Left ventricle myocardium inferior (tissue), 1 donor: ENCODE measurements around the gene OCA2. TPM values are rescaled to one million over a fixed set of nuclear protein-coding genes. Genes with fewer than 3 reads are reported as not detected.

Source experiments
- DNase-seq: peaks from one replicate; pipeline ENCODE4 v3.0.0-alpha.2; 2020
- H3K27ac ChIP-seq: fragments of 200-600 bp; replicated peaks from 2 replicates; pipeline ENCODE4 v1.8.0; 2021
- H3K27me3 ChIP-seq: fragments of 200-600 bp; 2 replicates; pipeline ENCODE4 v1.8.0; 2021; ENCODE audit warnings: low read depth
- H3K36me3 ChIP-seq: fragments of 200-600 bp; 2 replicates; pipeline ENCODE4 v1.8.0; 2021
- H3K4me1 ChIP-seq: fragments of 200-600 bp; 2 replicates; pipeline ENCODE4 v1.8.0; 2021
- H3K4me3 ChIP-seq: fragments of 200-600 bp; 2 replicates; pipeline ENCODE4 v1.8.0; 2021; ENCODE audit warnings: mild to moderate bottlenecking, moderate library complexity
- H3K9me3 ChIP-seq: fragments of 200-600 bp; replicated peaks from 2 replicates; pipeline ENCODE4 v1.8.0; 2021
- CTCF ChIP-seq: fragments of 200-600 bp; IDR thresholded peaks from 2 replicates; pipeline ENCODE4 v1.8.0; 2021; ENCODE audit warnings: antibody characterized with exemption, mild to moderate bottlenecking, borderline replicate concordance
- intact Hi-C: fragments of 100-400 bp; cut with micrococcal nuclease; formaldehyde crosslinking; loops from one replicate; pipeline ENCODE4 v1.11.0; 2022
- total RNA-seq: library from RNA; stranded (reverse); fragmentation: NEBNext Ultra II Directional; extraction: Animal tissue kit (Norgen Biotek cat#: 25700); gene quantifications from one replicate; pipeline ENCODE4 v1.2.1, GENCODE V29; 2021
- donor health status: DM: no; HTN: yes; CAD: no; lungs with severe emphysema.

Gene OCA2
- total RNA-seq, 1 donor from 2014 or later = not detected

GRCh38 chr15:27744641-27745040, 354.5 kb downstream of the OCA2 start:
- H3K4me3 ChIP-seq = no peak overlapping the region
- DNase-seq = no peak
- no peaks in the 10 kb centered on the region for H3K9me3 ChIP-seq
- no peak for TF ChIP-seq CTCF
- H3K27ac ChIP-seq = no peak overlapping the region
- peaks cover 18% of the 10 kb centered on the region for H3K27me3 ChIP-seq
- intact Hi-C loops = no loop called here
- no peaks in the 10 kb centered on the region for H3K4me1 ChIP-seq
- no peaks in the 10 kb centered on the region for H3K36me3 ChIP-seq

GRCh38 chr15:27743638-27744037, 355.5 kb downstream of the OCA2 start:
- Histone ChIP-seq H3K27ac (no peak overlapping the region), H3K4me3 (no peak overlapping the region), H3K9me3 (no peaks in the 10 kb centered on the region), H3K4me1 (no peaks in the 10 kb centered on the region), H3K27me3 (peaks cover 20% of the 10 kb centered on the region), H3K36me3 (no peaks in the 10 kb centered on the region)
- intact Hi-C loops = no loop called here
- no peak for TF ChIP-seq CTCF
- no peak for DNase-seq

GRCh38 chr15:27742751-27743477, 356.2 kb downstream of the OCA2 start:
- H3K9me3 ChIP-seq = no peaks in the 10 kb centered on the region
- TF ChIP-seq CTCF = no peak
- H3K4me1 ChIP-seq = no peaks in the 10 kb centered on the region
- H3K36me3 ChIP-seq = no peaks in the 10 kb centered on the region
- H3K4me3 ChIP-seq = no peak overlapping the region
- H3K27me3 ChIP-seq = peaks cover 20% of the 10 kb centered on the region
- peak; percentile 29 for DNase-seq
- intact Hi-C loops = no loop called here
- no peak overlapping the region for H3K27ac ChIP-seq

GRCh38 chr15:27741226-27741860, 357.8 kb downstream of the OCA2 start:
- Histone ChIP-seq H3K4me3 (no peak overlapping the region), H3K36me3 (no peaks in the 10 kb centered on the region), H3K27ac (no peak overlapping the region), H3K9me3 (peaks cover 4% of the 10 kb centered on the region), H3K4me1 (no peaks in the 10 kb centered on the region), H3K27me3 (peaks cover 14% of the 10 kb centered on the region)
- TF ChIP-seq CTCF = no peak
- intact Hi-C loops = no loop called here
- DNase-seq = no peak

- H3K4me3 ChIP-seq = no peak overlapping the region
- H3K9me3 ChIP-seq = peaks cover 36% of the 10 kb centered on the region
Observed at GRCh38 chr15:27734785-27735495, 364.2 kb downstream of the OCA2 start.

More at GRCh38 chr15:27734785-27735495, 364.2 kb downstream of the OCA2 start:
- intact Hi-C loops = no loop called here
- Histone ChIP-seq H3K36me3 (no peaks in the 10 kb centered on the region), H3K27me3 (peaks cover 9% of the 10 kb centered on the region), H3K4me1 (no peaks in the 10 kb centered on the region), H3K27ac (no peak overlapping the region)
- DNase-seq = no peak
- no peak for TF ChIP-seq CTCF
